GM19239 (cell line): ENCODE measurements around the gene TTF1.
"Not testable (repeated sequence)": the region's sequence is repeated elsewhere in the genome, so short reads cannot be mapped to it uniquely, and the experiment has no call there.

Experiments
- DNase-seq: peaks from one replicate; pipeline ENCODE4 v3.0.0; 2011; ENCODE audit warnings: low spot score; ENCODE audit not compliant: insufficient read length
- FAIRE-seq: peaks from 2 replicates; lab custom pipeline; 2011; peaks lifted over from hg19 to GRCh38; lab: Jason Lieb, UNC

TTF1 gene

DNA sequence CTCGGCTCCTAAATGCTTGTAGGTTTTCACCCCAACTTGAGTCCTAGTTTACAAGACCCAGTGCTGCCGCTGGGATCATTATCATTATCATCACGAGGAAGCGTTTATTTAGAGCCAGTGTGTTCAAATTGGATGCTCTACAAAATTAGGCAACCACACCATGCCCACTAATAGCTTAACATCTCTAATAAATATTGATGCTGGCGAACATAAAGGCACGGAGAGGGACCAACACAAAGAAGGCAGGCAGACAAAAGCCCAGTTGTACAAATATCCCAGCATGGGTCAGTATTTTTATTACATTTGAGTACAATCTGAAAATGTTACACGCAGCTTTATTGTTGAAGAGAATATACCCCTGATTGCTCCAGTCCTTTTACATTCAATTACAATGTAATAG, 8.1 kb upstream of the TTF1 start:
- no peak for DNase-seq
- FAIRE-seq: no peak

DNA sequence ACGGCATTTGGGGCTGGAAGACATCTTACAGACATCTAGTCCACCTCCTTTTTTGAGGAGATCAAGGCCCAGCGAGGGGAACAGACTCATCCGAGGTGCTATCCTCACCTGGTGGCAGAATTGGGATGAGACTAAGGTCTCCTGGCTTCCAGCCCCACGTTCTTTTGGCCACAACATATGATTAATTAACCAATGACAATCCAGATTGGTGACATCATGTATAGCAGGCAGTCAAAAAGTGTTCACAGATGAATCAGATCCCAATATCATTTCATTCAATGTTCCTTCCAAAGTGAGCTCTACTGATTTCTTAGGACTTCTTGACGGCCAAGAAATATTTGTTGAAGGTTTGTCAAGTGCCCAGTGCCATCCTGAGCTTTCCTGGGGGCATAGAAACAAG, 7.3 kb upstream of the TTF1 start:
- DNase-seq: no peak
- FAIRE-seq: no peak

- DNase-seq: no peak
- FAIRE-seq: no peak
Observed at GRCh38 chr9:132412089-132412488, 5.4 kb upstream of the TTF1 start.

DNA sequence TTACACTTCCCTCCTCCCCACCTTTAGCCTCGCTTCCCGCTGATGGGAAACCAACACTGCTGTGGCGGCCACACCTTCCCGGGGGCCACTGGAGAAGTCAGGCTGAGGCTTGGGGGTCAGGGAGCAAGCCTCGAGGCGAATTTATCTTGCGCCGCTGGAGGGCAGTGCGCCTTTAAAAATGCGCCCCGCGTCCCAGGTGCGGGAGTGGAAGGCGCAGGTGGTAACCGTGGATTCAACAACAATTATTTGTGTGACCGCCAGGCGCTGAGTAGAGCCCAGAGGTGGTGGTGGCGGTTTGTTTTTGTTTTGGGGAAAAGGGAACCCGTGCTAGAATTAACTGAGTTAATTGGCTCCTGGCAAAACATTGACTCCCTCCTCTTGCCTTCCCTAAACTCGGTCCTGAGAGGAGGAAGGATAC, 4.5 kb upstream of the TTF1 start:
- DNase-seq (peak; percentile 70), FAIRE-seq (peak; percentile 21)

DNA sequence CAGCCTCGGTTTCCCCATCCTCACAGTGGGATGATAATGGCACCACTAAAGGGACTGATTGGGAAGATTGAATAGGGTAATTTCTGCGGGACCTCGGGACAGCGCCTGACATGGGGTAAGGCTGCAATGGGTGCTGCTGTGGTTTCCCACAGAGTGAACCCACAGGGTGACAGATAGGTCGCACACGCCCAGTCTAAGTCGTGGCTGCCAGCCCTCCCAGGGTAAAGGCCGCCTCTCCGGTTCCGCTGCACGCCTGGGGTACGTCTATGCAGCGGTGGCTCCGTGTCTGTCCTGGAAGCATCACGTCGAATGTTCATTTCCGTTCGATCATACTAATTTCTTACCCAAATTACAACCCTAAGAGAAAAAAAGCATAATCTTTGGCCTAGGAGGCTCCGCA, 4.0 kb upstream of the TTF1 start:
- no peak for DNase-seq
- no peak for FAIRE-seq

DNA sequence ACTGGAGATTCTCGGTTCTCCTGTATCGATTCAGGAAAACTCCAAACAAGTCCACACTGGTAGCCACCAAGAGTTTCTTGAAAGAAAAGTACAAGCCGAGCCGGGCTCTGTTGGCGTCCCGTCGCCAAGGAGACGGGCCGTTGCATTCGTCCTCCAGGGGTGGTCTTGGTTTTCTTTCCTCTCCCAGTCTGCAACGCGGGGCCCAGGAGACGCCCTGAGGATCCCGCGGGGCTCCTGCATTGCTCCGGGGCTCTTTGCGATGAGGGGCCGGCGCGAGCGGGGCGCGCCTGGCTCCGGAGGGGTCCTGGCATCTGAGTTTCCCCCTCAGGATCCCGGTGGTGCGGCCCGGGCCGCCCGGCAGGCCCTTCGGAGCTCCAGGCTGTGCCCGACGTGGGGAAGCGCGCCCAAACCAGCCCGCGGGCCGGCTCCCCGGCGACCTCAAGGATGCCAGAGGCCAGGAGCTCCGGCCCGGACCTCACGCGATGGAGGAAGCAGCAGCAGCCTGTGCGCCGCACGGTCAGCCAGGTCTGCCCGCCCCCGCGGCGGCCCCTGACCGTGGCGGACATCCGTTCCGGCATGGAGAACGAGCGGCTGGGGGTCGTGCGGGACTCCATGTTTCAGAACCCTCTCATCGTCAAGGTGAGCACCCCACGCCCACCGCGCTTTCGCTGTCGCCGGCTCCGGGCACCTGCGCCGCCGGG, 3.3 kb upstream of the TTF1 start, which contains the start of gene CFAP77:
TSS of gene CFAP77 (plus strand) at position 384 of the 701 bp plus-strand sequence. CDS start at position 445, 61 bp downstream.
- DNase-seq: no peak

DNA sequence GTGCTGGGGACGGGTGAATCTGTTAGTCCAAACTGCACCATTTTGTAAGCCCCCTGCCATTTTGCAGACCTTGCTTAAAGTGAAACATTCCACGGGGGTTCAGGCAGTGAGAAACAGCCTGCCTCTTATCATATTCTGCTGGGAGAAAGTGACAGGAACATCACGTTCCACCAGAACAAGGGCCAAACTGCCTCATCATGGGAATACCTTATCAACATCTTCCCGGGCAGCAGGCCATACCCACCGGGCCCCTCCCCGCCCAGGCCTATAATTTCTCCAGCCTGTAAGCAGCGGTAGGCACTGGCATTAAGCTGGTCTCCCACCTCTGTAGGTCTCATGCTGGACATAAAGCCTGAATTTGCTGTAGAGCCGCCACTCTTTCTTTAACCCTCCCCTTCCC, 1.9 kb upstream of the TTF1 start:
- no peak for DNase-seq
- FAIRE-seq: no peak

More for the DNA sequence above, 3.3 kb upstream of the TTF1 start, which contains the start of gene CFAP77:
- FAIRE-seq: no peak

DNA sequence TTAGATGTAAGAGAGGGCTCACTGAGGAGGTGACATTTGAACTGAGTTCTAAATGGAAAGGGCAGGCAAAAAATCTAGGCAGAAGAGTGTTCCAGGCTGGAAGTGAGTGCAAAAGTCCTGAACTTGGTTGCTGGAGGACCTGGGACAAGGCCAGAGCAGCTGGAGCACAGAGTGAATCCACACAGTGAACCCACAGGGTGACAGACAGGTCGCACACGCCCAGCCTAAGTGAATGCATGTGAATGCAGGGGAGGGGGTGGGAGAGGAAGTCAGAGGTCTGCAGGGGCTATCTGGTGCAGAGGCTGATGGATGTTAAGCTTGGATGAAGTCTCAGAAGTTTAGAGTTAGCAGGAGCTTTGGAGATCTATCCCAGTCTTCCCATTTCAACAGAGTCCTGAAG, 556 bp upstream of the TTF1 start:
- FAIRE-seq (no peak), DNase-seq (no peak)

GRCh38 chr9:132404228-132404881, 2.3 kb downstream of the TTF1 start:
- FAIRE-seq (peak; percentile 83), DNase-seq (no peak)

- FAIRE-seq (no peak), DNase-seq (no peak)
Observed at GRCh38 chr9:132401824-132402223, 4.8 kb downstream of the TTF1 start.

DNA sequence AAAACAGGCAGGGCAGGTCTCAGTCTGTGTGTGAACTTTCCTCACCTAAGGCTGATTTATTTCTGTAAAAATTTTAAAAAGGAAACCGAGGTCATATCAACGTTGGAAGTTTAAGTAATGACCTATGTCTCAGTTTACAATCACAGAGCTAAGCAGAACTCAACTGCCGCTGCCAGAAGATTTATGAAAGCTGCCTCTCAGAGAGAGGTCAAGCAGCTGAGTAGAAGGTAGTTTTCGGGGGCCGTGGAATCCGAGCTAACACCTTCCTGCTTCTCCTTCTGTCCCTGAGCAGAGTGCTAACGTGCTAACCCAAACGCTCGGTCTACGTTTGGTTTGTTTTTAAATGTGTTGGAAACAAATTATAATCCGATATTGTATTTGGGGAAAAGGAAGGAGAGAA, 11.1 kb downstream of the TTF1 start:
- DNase-seq (no peak), FAIRE-seq (no peak)

DNA sequence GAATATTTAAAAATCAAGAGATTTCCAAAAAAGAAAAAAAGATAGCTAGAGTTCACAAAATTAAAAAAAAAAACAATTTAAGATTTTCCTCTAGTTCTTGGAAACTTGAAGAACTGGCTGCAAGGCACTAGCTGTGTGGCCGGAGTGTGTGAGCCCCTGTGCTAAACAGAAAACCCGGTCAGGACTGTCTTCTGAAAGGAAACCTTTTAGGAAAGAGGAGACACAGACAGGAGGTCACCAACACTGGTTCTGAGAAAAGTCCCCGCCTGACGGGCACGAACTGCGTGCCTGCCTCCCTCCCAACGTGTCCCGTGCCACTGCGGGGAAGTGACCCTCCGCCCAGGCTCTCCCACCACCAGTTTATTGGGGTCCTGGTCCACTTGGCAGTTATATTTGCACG, 15.2 kb downstream of the TTF1 start:
- DNase-seq: no peak
- no peak for FAIRE-seq

DNA sequence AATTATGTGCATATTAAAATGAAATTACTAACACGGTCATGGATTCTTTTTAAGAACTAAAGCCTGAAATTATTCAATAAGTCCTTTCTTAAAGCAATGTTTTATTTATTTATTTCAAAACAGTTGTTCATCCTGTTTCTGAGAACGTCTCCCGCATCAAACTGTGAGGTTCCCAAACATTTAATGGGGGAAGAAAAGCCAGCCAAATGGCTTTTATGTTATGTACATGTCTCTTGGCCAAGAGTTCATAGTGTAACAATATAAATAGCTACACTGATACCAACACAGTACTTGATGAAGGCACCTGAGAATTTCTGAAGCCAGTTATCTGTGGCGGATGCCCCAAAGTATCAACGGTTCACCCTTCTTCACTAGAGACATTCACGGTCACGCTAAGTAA, 15.7 kb downstream of the TTF1 start:
- FAIRE-seq: no peak

GRCh38 chr9:132387133-132387532, 19.5 kb downstream of the TTF1 start:
- no peak for FAIRE-seq

More for the DNA sequence above, 15.7 kb downstream of the TTF1 start:
- DNase-seq: no peak

GRCh38 chr9:132384376-132384775, 22.3 kb downstream of the TTF1 start:
- peak; percentile 86 for FAIRE-seq

More at GRCh38 chr9:132387133-132387532, 19.5 kb downstream of the TTF1 start:
- no peak for DNase-seq

DNA sequence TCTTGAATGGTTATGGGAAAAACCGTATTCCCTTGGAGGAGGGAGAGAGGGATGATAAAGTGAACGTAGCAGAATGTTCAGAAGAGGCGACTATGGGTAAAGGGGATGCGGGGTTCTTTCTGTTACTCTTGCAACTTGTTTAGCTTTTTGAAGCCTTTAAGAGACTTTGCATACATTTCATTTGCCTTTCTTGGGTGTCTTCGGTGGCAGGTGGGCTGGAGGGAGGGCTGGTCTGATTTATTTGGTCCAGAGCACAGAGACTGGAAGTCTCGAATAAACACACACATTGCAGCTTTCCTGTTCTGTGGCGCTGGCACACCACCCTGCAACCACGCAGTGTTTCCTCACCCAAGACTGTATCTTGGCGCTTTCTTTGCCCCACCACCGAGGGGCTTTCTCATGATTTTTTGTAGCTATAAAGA, 23.2 kb downstream of the TTF1 start:
- DNase-seq (no peak), FAIRE-seq (peak; percentile 90)

More at GRCh38 chr9:132384376-132384775, 22.3 kb downstream of the TTF1 start:
- no peak for DNase-seq

DNA sequence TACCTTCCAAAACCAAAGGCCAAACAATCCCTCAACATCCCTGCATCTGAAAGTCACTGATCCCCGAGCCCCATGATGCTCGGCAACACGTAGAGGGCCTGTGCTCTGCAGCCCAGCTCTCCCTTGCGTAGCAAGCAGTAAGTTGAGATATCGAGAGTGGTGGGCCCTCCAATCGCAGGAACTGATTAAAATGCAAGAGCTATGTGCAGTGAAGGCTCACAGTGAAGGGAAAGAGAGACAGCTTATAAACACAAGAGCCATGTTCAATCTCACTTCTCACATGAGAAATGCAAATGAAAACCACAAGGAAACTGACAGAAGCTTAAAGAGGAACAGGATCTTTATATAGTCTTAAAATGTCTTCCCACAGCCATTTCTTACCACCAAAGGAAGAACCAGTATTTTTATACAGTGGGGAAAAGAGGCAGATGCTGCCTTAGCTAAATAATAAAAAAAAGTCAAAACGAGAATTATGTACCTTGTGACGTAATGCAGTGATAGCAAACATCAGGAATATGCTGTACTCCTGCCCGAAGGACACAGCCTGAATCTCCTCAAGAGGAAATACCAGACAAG, 24.6 kb downstream of the TTF1 start:
- FAIRE-seq (peak; percentile 93), DNase-seq (no peak)

DNA sequence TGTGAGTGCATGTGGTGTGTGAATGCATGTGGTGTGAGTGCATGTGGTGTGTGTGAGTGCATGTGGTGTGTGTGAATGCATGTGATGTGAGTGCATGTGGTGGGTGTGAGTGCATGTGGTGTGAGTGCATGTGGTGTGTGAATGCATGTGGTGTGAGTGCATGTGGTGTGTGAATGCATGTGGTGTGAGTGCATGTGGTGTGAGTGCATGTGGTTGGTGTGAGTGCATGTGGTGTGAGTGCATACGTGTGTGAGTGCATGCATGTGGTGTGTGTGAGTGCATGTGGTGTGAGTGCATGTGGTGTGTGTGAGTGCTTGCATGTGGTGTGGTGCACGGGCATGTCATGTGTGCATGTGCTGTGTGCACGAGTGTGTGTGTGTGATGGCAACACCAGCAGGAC, 28.2 kb downstream of the TTF1 start:
- not testable (repeated sequence) for FAIRE-seq, DNase-seq

DNA sequence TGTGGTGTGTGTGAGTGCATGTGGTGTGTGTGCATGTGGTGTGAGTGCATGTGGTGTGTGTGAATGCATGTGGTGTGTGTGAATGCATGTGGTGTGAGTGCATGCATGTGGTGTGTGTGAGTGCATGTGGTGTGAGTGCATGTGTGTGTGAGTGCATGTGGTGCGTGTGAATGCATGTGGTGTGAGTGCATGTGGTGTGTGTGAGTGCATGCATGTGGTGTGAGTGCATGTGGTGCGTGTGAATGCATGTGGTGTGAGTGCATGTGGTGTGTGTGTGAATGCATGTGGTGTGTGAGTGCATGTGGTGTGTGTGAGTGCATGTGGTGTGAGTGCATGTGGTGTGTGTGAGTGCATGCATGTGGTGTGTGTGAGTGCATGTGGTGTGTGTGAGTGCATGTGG, 28.9 kb downstream of the TTF1 start:
- FAIRE-seq, DNase-seq: not testable (repeated sequence)

DNA sequence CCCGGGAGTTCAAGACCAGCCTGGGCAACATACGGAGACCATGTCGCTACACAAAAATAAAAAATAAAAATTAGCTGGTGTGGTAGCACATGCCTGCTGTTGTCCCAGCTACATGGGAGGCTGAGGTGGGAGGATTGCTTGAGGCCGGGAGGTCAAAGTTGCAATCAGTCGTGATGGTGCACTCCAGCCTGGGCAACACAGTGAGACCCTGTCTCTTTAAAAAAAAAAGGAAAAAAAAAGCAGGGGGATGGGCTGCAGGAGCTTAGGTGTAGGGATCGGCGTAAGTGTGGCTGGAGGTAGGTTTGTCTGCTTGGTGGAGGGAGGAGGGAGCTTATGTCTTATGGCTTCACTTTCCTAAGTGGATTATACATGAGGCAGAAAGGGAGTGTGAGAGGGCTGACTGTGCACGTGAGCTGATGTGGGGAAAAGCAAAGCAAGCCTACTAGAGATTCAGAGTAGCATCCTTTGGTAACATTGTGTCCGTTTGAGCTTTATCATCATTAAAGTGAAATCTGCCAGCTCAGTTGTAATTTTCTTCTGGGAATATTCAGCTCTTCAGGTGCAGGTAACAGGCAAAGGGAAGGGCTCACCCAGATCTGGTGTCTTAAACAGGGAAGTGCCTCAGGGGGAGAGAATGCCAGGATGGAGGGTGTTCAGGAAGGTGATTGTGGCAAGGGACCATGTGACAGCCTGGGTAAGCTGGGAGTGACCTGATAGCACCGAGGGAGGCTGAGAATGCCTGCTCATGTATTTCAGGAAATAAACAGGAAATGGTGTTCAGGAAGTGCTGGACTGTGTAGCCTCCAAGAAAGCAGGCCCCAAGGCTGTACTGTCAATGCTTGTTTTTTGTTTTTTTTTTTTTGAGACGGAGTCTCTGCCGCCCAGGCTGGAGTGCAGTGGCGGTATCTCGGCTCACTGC, 34.2 kb downstream of the TTF1 start:
- FAIRE-seq: no peak
- DNase-seq: no peak
